Epithelial cell of proximal tubule (primary cell): ENCODE measurements around the gene GNA14. TPM values are rescaled to one million over a fixed set of nuclear protein-coding genes. Genes with fewer than 3 reads are reported as not detected.

ENCODE experiments used
- DNase-seq: peaks from one replicate; pipeline ENCODE4 v3.0.0-alpha.2; 2011; ENCODE audit warnings: low read depth
- H3K4me3 ChIP-seq: 2 replicates; pipeline ENCODE4 v1.5.1; 2011; ENCODE audit warnings: low read depth, mild to moderate bottlenecking, low read length
- CTCF ChIP-seq: conservative IDR thresholded peaks from 2 replicates; pipeline ENCODE4 v1.5.1; 2012; ENCODE audit warnings: low read depth, mild to moderate bottlenecking, low read length
- total RNA-seq: library from RNA; depleted of rRNA; stranded (reverse); fragments of >200 nt; gene quantifications from 2 replicates; pipeline ENCODE4 v1.2.3, GENCODE V29; 2015

GNA14 gene
- total RNA-seq, 1 donor from 2014 or later = 0.12 TPM

GRCh38 chr9:77474936-77475335, 173.2 kb downstream of the GNA14 start:
- no peak for TF ChIP-seq CTCF
- no peak for DNase-seq
- no peak overlapping the region for H3K4me3 ChIP-seq

- TF ChIP-seq CTCF = no peak
- no peak overlapping the region for H3K4me3 ChIP-seq
- no peak for DNase-seq
Measured at GRCh38 chr9:77472646-77473045, 175.5 kb downstream of the GNA14 start.

GRCh38 chr9:77471572-77471971, 176.6 kb downstream of the GNA14 start:
- DNase-seq = no peak
- TF ChIP-seq CTCF = no peak
- H3K4me3 ChIP-seq = no peak overlapping the region

- DNase-seq = peak; percentile 56
- TF ChIP-seq CTCF = no peak
- H3K4me3 ChIP-seq = no peak overlapping the region
Measured at GRCh38 chr9:77469515-77470231, 178.4 kb downstream of the GNA14 start.

GRCh38 chr9:77464661-77465060, 183.5 kb downstream of the GNA14 start:
- no peak overlapping the region for H3K4me3 ChIP-seq
- DNase-seq = no peak
- TF ChIP-seq CTCF = no peak

- no peak for DNase-seq
- no peak overlapping the region for H3K4me3 ChIP-seq
- no peak for TF ChIP-seq CTCF
Measured at GRCh38 chr9:77463151-77463550, 185.0 kb downstream of the GNA14 start.

GRCh38 chr9:77462066-77462465, 186.1 kb downstream of the GNA14 start:
- TF ChIP-seq CTCF = no peak
- H3K4me3 ChIP-seq = no peak overlapping the region
- DNase-seq = no peak
